ENCODE data around the gene EIF2AK3. TPM values are rescaled to one million over a fixed set of nuclear protein-coding genes. Genes with fewer than 3 reads are reported as not detected.

EIF2AK3 gene
- total RNA-seq, 2 donors from 2014 or later, result 21.4 to 39.1 TPM

DNA sequence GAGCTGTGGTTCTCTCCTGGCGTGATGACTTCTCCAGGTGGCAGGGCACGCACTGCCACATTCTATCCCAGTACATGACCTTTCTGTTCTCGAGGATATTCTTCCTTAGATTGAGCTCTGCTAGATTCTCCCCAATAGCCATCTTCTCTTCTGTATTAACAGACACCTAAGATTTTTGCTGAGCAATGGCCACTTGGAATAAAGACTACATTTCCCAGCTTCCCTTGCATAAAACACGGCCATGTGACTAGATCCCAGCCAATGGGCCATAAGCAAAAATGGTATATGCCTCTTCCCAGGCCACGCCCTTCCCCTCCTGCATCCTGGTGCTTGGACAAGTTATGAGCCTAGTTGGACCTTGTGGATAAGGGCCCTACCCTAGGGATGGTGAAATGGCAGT, 82.1 kb downstream of the EIF2AK3 start:
- TF ChIP-seq POLR2AphosphoS5 (IDR thresholded peaks at IDR 0.05), result no peak
- TF ChIP-seq, protein P1, sequence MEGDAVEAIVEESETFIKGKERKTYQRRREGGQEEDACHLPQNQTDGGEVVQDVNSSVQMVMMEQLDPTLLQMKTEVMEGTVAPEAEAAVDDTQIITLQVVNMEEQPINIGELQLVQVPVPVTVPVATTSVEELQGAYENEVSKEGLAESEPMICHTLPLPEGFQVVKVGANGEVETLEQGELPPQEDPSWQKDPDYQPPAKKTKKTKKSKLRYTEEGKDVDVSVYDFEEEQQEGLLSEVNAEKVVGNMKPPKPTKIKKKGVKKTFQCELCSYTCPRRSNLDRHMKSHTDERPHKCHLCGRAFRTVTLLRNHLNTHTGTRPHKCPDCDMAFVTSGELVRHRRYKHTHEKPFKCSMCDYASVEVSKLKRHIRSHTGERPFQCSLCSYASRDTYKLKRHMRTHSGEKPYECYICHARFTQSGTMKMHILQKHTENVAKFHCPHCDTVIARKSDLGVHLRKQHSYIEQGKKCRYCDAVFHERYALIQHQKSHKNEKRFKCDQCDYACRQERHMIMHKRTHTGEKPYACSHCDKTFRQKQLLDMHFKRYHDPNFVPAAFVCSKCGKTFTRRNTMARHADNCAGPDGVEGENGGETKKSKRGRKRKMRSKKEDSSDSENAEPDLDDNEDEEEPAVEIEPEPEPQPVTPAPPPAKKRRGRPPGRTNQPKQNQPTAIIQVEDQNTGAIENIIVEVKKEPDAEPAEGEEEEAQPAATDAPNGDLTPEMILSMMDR (IDR thresholded peaks at IDR 0.05), result no peak
- TF ChIP-seq POLR2A (IDR thresholded peaks at IDR 0.05), result no peak
- no peak overlapping the region for H3K27ac ChIP-seq
- no peak overlapping the region for H3K4me3 ChIP-seq
- H3K4me1 ChIP-seq (replicated peaks), result no peaks in the 10 kb centered on the region
- H3K9me3 ChIP-seq, result no peaks in the 10 kb centered on the region
- H3K36me3 ChIP-seq, result no peaks in the 10 kb centered on the region
- DNase-seq (ENCODE audit: low spot score), result no peak
- WGBS, result 93% methylated on average over 5 of the region's 5 CpGs
- intact Hi-C loops (cut with DNase I), result no loop called here
- no peaks in the 10 kb centered on the region for H3K27me3 ChIP-seq (replicated peaks; ENCODE audit: insufficient read depth)

DNA sequence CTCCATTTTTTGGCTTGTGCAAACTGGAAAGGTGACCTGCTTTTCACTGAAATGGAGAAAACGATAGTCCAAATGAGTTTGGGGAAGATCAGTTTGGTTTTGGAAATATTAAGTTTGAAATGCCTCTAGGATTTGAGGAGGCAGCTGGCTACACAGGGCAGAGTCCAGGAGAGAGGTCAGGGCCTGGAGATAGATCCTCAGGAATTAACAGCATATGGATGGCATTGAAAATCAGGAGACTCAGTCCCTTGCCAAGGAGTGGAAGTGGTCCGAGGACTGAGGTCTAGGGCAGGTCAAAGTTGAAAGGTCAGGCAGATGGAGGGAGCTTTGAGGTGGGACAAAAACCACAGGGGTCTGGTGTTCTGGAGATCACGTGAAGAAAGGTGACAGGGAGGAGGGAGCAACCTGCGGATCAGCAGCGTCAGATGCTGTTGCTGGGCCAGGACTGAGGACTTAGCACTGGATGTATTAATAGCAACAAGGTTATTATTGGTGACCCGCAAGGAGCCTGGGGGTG, 83.7 kb downstream of the EIF2AK3 start:
- DNase-seq (ENCODE audit: low spot score), result no peak
- no peaks in the 10 kb centered on the region for H3K9me3 ChIP-seq
- no peaks in the 10 kb centered on the region for H3K27me3 ChIP-seq (replicated peaks; ENCODE audit: insufficient read depth)
- no peaks in the 10 kb centered on the region for H3K4me1 ChIP-seq (replicated peaks)
- 78% methylated on average over 6 of the region's 6 CpGs for WGBS
- H3K36me3 ChIP-seq, result no peaks in the 10 kb centered on the region
- TF ChIP-seq, protein P1 (IDR thresholded peaks at IDR 0.05), result no peak
- no peak for TF ChIP-seq POLR2A (IDR thresholded peaks at IDR 0.05)
- no peak for TF ChIP-seq POLR2AphosphoS5 (IDR thresholded peaks at IDR 0.05)
- H3K27ac ChIP-seq, result no peak overlapping the region
- intact Hi-C loops (cut with DNase I), result no loop called here
- H3K4me3 ChIP-seq, result no peak overlapping the region

DNA sequence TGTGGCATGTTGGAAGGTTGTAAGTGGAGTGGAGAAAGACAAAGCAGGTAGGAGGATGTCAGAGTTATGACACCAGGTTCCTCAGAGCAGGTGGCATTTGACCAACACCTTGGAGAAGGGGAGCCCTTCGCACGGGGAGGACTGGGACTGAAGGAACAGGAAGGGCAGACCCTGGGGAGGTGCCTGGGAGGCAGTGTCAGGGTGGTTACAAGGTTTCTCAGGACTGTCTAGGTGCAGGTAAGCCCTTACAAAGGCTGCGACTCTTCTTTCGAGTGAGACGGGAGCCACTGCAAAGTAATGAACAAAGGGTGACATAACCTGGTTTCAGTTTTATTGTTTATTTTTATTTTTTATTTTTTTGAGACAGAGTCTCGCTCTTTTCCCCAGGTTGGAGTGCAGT, 84.6 kb downstream of the EIF2AK3 start:
- DNase-seq (ENCODE audit: low spot score), result no peak
- Histone ChIP-seq H3K27me3 (replicated peaks; ENCODE audit: insufficient read depth) (no peaks in the 10 kb centered on the region), H3K4me1 (replicated peaks) (no peaks in the 10 kb centered on the region), H3K4me3 (no peak overlapping the region), H3K36me3 (no peaks in the 10 kb centered on the region), H3K9me3 (no peaks in the 10 kb centered on the region), H3K27ac (no peak overlapping the region)
- 80% methylated on average over 6 of the region's 6 CpGs for WGBS
- intact Hi-C loops (cut with DNase I), result no loop called here
- no peak for TF ChIP-seq POLR2A (IDR thresholded peaks at IDR 0.05)
- TF ChIP-seq POLR2AphosphoS5 (IDR thresholded peaks at IDR 0.05), result no peak
- TF ChIP-seq, protein P1 (IDR thresholded peaks at IDR 0.05), result no peak

DNA sequence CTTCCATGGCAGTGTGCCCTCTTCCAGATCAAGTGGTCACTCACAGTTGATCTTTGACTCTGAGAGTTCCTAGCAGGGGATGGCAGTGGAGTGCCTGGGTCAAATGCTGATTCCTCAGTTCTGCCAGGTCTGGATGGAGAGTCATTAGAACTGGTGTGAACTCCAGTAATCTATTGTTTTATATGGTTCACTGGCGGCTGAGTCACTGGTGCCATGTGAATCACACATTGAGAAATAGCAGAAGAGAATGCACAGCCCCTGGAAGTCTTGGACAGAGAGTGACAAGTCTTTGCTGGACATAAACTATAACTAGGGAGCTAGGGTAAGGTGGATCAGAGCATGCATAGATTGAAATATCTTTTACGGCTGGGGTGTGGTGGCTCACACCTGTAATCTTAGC, 86.9 kb downstream of the EIF2AK3 start:
- H3K36me3 ChIP-seq, result no peaks in the 10 kb centered on the region
- H3K4me3 ChIP-seq, result no peak overlapping the region
- no peaks in the 10 kb centered on the region for H3K27me3 ChIP-seq (replicated peaks; ENCODE audit: insufficient read depth)
- H3K9me3 ChIP-seq, result no peaks in the 10 kb centered on the region
- no peaks in the 10 kb centered on the region for H3K4me1 ChIP-seq (replicated peaks)
- DNase-seq (ENCODE audit: low spot score), result no peak
- H3K27ac ChIP-seq, result no peak overlapping the region
- intact Hi-C loops (cut with DNase I), result no loop called here
- WGBS, result 98% methylated on average over 2 of the region's 2 CpGs
- TF ChIP-seq POLR2AphosphoS5 (IDR thresholded peaks at IDR 0.05) (no peak), POLR2A (IDR thresholded peaks at IDR 0.05) (no peak)
- TF ChIP-seq, protein P1 (IDR thresholded peaks at IDR 0.05), result no peak

DNA sequence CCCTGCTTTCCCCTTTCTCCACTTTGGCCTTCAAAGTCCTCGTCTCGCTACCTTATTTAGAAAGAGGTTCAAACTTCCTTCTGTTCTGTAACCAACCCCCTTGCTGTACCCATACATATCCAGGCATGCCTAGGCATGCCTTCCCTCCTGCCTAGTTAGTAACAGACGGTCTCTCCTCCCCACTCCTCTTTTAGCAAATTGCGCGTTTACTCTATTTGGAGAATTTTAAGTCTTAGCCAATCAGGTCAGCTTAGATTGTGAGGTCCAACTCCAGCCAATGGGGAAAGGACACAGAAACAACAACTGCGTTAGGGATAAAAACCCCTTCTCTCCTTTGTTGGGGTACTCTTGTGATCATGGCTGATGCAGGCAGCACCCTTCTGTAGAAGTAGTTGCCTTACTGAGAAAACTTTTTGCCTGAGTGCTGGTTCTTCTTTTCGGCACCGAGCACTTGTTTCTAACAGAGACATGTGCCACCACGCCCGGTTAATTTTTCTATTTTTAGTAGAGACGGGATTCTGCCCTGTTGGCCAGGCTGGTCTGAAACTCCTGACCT, 88.8 kb downstream of the EIF2AK3 start:
- TF ChIP-seq POLR2A (IDR thresholded peaks at IDR 0.05) (no peak), POLR2AphosphoS5 (IDR thresholded peaks at IDR 0.05) (no peak)
- TF ChIP-seq, protein P1 (IDR thresholded peaks at IDR 0.05), result no peak
- H3K9me3 ChIP-seq, result no peaks in the 10 kb centered on the region
- H3K4me3 ChIP-seq, result no peak overlapping the region
- no peak for DNase-seq (ENCODE audit: low spot score)
- H3K4me1 ChIP-seq (replicated peaks), result no peaks in the 10 kb centered on the region
- intact Hi-C loops (cut with DNase I), result no loop called here
- WGBS, result 93% methylated on average over 11 of the region's 11 CpGs
- H3K27me3 ChIP-seq (replicated peaks; ENCODE audit: insufficient read depth), result no peaks in the 10 kb centered on the region
- H3K36me3 ChIP-seq, result no peaks in the 10 kb centered on the region
- H3K27ac ChIP-seq, result no peak overlapping the region
